SK-MEL-5 (cell line): ENCODE measurements around the gene PKD1. TPM values are rescaled to one million over a fixed set of nuclear protein-coding genes. Genes with fewer than 3 reads are reported as not detected.

Source experiments
- DNase-seq: peaks from one replicate; pipeline ENCODE4 v3.0.0-alpha.2; 2016; ENCODE audit warnings: low read depth, low spot score
- in situ Hi-C: cut with HindIII; loops from 2 replicates; pipeline ENCODE4 v1.10.0; 2016; ENCODE audit warnings: low sequenced_read_pairs, high pct_unique_total_duplicates, low pct_unique_long_range_greater_than_20kb
- total RNA-seq: library from RNA; depleted of rRNA; stranded (reverse); fragments of >200 nt; shearing (Covaris generic); gene quantifications from 2 replicates; pipeline ENCODE4 v1.2.3, GENCODE V29; 2014

The PKD1 gene
- total RNA-seq, 1 experiment from 2014 or later, result 18.8 TPM

DNA sequence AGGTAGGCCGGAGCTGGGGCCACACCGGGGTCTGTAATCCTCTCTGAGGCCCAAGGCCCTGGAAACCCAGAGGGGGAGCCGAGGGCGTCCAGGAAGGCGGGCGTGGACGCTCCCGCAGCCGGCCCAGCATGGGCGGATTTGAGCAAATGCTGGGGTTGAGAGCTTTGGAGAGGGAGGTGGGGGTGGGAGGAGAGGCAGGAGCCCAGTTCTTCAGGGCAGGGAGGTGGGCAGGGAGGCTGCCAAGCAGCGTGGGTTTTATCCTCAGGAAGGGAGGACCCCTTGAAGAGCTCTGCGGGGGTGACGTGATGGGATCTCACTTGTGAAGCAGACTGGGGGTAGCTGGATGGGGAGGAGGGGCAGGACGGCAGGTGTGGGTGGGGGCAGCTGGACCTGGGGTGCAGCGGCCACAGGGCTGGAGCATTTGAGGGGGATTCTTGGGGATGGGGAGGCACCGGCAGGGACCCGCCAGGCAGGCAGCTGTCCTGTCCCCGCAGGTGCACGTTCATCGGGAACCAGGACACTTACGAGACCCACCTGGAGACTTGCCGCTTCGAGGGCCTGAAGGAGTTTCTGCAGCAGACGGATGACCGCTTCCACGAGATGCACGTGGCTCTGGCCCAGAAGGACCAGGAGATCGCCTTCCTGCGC, 37.1 kb upstream of the PKD1 start:
- no peak for DNase-seq
- in situ Hi-C loops, result no loop called here

DNA sequence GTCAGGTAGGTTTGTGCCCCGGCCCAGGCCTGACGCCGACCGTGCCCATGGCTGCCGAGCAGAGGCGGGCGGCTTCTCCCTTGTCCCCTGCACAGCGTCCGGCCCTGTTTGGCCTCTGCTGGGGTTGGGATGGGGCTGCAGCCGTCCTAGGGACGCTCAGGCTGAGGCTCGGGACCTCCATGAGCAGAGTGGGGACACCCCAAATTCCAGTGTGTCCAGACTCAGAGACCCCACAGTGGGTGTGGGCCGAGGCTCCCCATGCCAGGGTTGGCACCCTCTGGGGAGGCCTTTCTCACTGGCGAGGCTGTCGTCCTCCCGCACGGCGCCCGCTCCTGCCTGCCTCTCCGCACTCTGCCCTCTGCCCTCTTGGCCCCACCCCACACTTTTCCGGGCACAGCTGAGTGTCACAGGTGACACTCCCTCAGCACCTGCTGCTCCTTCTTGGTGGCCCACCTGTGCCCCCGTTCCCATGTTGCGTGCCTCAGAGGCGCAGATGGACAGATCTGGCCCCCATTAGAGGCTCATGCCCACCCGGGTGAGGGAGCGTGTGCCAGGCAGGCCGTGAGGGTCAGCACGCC, 36.0 kb upstream of the PKD1 start:
- in situ Hi-C loops, result no loop called here
- no peak for DNase-seq

- DNase-seq, result no peak
- in situ Hi-C loops, result no loop called here
These were observed 35.1 kb upstream of the PKD1 start for GRCh38 chr16:2170587-2171435.

DNA sequence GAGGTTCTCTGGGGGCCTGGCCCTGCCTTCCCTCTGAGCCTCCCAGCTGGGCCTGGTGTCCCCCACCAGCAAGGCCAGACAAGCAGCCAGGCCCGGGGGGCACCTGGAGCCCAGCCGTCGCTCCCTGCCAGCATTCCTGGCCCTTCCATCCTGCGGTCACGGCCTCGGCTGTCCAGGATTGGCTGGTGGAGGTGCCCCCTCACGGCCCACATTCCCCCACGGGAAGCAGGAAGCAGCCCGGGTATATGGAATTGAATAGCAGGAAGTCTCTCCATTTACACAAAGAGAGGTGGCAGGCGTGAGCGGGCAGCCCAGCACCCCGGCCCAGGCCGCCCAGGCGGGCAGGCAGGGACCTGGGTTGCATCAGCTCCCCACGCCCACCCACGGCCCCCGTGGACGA, 34.4 kb upstream of the PKD1 start:
- DNase-seq, result no peak
- in situ Hi-C loops, result no loop called here

GRCh38 chr16:2167068-2167638, 31.5 kb upstream of the PKD1 start:
- in situ Hi-C loops, result no loop called here
- DNase-seq, result no peak

DNA sequence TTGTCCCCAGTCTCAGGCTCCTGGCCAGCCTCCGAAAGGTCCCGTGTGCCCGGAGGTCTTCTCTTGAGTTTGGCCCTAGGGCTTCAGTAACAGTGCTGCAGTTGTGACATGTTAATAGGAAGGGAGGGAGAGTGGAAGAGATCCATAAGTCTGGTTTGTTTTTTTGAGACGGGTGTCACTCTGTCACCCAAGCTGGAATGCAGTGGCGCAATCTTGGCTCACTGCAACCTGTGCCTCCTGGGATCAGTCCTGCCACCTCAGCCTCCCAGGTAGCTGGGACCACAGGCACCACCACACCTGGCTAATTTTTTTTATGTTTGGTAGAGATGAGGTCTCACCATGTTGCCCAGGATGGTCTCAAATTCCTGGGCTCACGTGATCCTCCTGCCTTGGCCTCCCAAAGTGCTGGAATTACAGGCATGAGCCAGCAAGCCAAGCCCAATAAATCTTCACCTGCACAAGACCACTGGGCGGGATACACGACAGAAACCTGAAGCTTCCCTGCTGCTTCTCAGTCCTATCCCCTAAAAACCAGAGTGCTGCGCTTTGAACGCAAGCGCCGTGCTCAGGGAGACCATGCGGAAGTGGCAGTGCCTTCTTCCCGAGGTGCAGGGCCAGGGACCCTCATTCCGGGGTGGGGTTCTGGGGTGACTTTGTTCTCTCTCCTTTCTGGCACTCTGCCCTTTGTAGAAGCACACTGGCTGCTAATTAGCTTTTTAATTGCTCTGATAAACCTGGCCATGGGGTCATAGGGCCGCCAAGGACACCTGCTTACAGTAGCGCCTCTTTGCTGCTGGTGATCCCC, 30.8 kb upstream of the PKD1 start:
- in situ Hi-C loops, result no loop called here

DNA sequence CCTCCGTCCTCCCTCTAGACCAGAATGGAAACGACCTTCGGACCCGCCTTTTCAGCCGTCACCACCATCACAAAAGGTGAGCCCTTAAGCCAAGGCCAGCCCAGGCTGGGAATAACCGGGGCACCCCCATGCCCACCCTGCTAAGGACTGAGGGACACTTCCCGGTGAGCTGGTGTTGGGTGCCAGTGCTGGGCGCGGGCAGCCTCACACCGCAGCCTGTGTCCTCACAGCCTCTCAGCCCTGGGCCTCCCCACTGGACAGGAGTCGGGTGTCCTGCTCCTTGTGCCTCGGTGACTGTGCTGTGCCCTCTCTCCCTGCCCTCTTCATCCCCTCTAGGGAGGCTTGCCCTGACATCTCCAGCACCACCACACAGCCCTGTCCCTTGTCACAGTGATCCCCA, 30.2 kb upstream of the PKD1 start:
- in situ Hi-C loops, result no loop called here
- DNase-seq, result no peak

More for the DNA sequence above, 30.8 kb upstream of the PKD1 start:
- DNase-seq, result no peak

DNA sequence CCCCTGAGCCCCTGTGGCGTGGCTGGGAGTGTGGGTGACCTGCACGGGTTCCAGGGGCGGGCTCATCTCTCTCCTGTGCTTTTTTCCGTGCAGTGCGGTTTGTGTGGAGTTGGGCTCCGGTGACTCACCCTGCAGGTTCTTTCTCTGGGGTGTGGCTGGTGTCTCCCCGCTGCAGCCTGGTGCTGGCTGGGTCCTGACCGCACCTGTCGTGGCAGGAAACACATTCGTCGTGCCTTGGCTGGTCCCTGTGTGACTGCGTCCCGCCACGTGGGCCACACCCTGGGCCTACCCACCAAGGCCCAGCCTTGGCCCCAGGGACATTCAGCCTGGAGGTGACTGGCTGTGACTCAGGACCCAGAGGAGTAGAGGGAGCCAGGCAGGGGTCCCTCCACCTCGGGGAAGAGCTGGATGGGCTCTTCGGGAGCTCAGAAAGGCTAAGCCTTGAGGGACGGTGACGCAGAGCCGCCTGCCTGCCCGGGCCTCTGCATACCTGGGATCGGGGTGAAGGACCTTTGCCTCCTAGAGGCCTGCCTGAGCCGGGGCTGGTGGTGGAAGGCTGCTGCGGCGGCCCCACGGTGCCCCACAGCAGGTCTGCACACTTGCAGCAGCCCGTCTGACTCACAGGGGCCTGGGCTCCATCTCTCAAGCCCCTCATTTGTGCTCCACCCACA, 27.6 kb upstream of the PKD1 start:
- in situ Hi-C loops, result no loop called here
- DNase-seq, result no peak

DNA sequence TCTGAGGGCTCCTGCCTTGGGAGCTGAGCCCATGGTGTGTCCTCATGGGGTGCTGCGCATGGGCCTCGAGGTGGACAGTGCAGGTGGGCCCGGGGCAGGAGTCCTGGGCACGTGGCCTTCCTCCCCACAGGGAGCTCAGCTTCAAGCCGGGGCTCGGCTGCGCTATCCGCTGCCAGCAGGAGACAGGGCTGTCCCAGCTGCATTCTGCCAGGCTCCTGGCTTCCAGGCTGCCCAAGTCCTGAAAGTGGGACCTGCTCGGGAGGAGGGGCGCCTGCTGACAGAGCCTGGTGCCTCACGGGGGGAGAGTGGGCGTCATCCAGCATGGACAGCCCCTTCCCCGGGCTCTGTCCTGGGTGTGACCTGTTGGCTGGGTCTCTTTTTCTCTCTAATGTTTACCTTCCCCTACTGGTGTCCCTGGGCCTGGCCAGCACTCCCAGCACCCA, 27.0 kb upstream of the PKD1 start:
- no peak for DNase-seq
- in situ Hi-C loops, result no loop called here

DNA sequence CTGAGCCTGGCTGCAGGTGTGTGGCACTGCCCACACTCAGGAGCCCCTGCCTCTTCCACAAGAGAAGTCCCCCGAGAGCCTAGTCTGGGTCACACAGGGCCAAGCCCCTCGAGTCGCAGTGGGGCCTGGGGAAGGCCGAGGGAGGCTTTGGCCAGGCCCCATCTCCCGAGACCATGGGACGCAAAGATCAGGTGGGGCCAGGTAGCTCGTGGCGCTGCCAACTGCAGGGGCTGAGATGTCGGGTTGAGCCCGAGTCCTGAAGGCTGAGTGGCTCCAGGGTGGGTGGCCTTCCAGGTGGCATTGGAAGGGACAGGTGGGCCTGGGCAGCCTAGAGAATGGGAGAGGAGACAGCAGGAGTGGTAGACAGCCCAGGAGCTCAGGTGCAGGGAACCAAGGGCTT, 26.2 kb upstream of the PKD1 start:
- in situ Hi-C loops, result no loop called here
- no peak for DNase-seq

DNA sequence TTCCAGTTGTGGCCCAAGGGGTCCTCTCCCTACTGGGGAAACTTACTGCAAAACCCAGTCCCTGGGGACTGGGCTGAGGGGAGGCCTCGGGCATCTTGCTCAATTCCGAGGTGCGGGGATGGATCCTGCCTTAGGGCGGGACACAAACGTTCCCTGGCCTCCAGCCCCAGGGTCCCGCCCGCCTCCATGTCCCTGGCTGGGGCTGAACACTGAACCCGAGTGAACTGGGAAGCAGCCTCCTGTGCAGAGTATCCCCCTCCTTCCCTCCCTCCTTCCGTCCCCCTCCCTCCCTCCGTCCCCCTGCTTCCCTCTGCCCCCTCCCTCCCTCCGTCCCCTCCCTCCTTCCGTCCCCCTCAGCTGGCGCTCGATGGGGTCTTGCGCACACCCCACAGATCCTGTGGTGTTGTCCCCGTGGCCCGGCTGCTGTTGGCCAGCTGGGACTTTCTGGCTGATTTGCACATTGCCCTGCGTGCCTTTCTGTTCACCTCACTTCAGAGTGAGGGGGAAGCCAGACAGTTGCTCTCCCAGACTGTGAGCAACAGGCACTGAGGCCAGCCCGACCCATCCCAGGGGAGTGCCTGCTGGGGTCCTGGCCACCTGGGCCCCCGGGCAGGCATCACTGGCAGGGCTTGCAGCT, 25.3 kb upstream of the PKD1 start:
- in situ Hi-C loops, result no loop called here

GRCh38 chr16:2159175-2159838, 23.6 kb upstream of the PKD1 start:
- in situ Hi-C loops, result no loop called here
- DNase-seq, result no peak

More for the DNA sequence above, 25.3 kb upstream of the PKD1 start:
- DNase-seq, result no peak

DNA sequence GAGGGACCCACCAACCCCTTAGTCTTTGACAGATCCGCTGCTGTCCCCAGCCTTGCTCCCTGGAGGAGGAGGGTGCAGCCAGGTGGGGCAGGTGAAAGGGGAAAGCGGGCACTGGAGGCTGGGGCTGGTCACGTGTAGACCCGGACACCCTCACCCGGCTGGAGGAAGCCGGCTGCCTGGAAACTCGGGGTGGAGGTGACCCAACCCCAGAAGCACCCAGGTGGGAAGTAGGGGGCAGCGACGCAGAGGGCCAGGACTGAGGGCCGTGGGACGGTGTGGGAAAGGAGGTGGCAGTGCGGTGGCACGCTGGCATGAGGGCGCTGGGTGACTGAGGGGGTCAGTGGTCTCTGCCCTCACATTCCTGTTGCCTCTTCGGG, 22.6 kb upstream of the PKD1 start:
- no peak for DNase-seq
- in situ Hi-C loops, result no loop called here

DNA sequence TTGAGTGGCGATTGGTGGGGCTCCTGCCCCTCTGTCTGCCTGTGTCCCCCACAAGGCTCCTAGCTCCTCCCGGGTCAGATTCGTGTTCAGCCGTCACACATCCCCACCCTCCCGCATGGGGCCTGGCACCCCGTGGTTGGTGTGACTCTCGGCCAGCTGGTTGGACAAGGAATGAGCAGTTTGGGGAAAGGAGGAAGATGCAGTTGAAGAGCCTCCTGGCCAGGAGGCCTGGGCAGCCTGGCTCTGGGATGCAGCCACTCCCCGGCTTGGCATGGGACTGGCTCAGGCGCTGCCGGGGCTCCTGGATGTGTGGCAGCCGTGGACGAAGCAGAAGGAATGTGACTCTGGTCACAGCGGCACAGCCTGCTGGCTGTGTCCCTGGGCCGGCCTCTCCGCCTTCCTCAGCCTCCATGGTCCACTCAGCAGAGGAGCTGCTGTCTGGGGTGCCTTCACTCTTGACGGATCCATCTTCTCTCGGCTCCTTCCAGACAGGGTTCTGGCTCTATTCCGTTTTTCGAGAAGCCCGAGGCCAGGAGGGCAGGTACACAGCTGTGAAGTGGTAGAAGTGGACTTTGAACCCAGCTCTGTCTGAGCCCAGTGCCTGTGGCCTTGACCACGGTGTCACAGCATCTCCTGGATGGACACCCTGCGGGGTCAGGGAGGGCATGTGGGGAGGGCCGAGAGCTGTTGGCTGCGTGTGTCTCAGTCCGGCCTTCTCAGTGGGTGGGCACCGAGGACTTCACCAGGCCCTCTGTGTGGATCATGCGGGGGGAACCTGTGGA, 22.0 kb upstream of the PKD1 start:
- no peak for DNase-seq
- in situ Hi-C loops, result no loop called here

DNA sequence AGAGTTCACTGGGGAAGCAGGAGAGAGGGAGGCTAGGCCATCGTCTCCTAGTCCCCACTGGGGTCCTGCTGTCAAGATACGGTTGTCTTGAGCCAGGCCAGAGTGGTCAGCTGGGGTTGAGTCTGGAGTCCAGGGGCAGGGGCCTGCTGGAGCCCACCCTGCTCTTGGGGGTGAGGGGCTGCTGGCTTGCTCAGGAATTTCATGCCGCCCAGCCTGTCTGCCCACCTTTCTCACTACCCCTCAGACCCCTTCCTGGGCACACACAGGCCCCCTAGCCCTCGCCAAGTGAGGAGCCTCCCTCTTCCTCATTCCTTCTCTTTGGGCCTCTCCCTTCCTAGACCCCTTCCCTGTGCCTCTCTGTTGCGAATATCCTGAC, 21.1 kb upstream of the PKD1 start:
- in situ Hi-C loops, result no loop called here
- no peak for DNase-seq
